Right lobe of liver (tissue), 4 donors: ENCODE results near the gene PTPRD.

ENCODE experiments used
- POLR2A ChIP-seq: fragments of 450-650 bp; IDR thresholded peaks from one replicate; pipeline ENCODE4 v1.6.1; 2017; ENCODE audit warnings: antibody characterized with exemption, mild to moderate bottlenecking
- TF ChIP-seq, protein P1 (sequence below), 4 donors: fragments of 200-600 bp in 3 of 4; fragments of 450-650 bp in 1 of 4; IDR thresholded peaks; one replicate each; pipeline versions ENCODE4 v1.5.1 to v1.8.0; 2016 to 2022; ENCODE audit warnings: antibody characterized with exemption in 4 of 4, mild to moderate bottlenecking in 2 of 4
- donor health status: DM: no; HTN: no; CAD: no.
- donor health status: DM: no; HTN: no; CAD: no.
- donor health status: DM: no; HTN: yes; CAD: no.

DNA sequence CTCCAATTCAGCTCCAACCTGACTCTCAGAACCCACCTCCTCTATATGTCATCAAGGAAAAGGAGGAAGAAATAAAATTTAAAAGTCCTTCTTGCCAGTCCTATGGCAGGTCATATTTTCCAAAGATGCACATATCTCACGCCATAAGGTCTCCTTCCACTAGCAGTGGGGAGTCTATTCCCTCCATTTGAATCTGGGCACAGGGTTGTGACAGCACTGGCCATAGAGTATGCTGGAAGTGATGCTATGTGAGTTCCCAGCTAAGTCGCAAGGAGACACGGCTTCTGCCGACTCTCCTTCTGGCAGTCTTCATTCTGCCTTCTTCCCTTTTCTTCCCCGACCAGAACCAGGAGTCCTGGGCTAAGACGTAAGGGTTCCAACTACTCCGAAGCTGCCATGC, 1929.3 kb downstream of the PTPRD start:
- TF ChIP-seq, protein P1, sequence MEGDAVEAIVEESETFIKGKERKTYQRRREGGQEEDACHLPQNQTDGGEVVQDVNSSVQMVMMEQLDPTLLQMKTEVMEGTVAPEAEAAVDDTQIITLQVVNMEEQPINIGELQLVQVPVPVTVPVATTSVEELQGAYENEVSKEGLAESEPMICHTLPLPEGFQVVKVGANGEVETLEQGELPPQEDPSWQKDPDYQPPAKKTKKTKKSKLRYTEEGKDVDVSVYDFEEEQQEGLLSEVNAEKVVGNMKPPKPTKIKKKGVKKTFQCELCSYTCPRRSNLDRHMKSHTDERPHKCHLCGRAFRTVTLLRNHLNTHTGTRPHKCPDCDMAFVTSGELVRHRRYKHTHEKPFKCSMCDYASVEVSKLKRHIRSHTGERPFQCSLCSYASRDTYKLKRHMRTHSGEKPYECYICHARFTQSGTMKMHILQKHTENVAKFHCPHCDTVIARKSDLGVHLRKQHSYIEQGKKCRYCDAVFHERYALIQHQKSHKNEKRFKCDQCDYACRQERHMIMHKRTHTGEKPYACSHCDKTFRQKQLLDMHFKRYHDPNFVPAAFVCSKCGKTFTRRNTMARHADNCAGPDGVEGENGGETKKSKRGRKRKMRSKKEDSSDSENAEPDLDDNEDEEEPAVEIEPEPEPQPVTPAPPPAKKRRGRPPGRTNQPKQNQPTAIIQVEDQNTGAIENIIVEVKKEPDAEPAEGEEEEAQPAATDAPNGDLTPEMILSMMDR (IDR thresholded peaks at IDR 0.05): no peak
- no peak for TF ChIP-seq POLR2A
